ENCODE measurements around the gene BCL3. TPM values are rescaled to one million over a fixed set of nuclear protein-coding genes. Genes with fewer than 3 reads are reported as not detected.

Gene BCL3
- total and polyA plus RNA-seq, 2 donors, result 2.9 to 62.9 TPM

GRCh38 chr19:44744871-44745332, 3.6 kb upstream of the BCL3 start:
- no peak for DNase-seq (ENCODE audit: low read depth in 6 of 9, low spot score in 9 of 9)
- H3K27me3 ChIP-seq (ENCODE audit: control insufficient read depth in 2 of 2, insufficient read depth in 1 of 2, low read length in 1 of 2), result peaks cover 30 to 53% of the 10 kb centered on the region in 2 donors
- WGBS, result 90% methylated on average over 3 of the region's 3 CpGs
- peaks cover 0 to 2% of the 10 kb centered on the region in 2 donors for H3K36me3 ChIP-seq (ENCODE audit: control insufficient read depth in 2 of 2, insufficient read depth in 2 of 2, low read length in 1 of 2)
- peak overlapping the region; percentile 58 to 66 for H3K27ac ChIP-seq (ENCODE audit: low read depth in 1 of 2, low read length in 1 of 2)
- H3K9me3 ChIP-seq (ENCODE audit: control insufficient read depth in 2 of 2, insufficient read depth in 1 of 2, low read length in 1 of 2), result peaks cover 0 to 6% of the 10 kb centered on the region in 2 donors
- no peak overlapping the region for H3K4me3 ChIP-seq (ENCODE audit: low read length in 2 of 2)
- peaks cover 7 to 43% of the 10 kb centered on the region in 2 donors for H3K4me1 ChIP-seq (ENCODE audit: control insufficient read depth in 2 of 2, insufficient read depth in 2 of 2, low read length in 2 of 2)

GRCh38 chr19:44745341-44745831, 3.1 kb upstream of the BCL3 start:
- Histone ChIP-seq H3K4me1 (ENCODE audit: control insufficient read depth in 2 of 2, insufficient read depth in 2 of 2, low read length in 2 of 2) (peaks cover 7 to 42% of the 10 kb centered on the region in 2 donors), H3K36me3 (ENCODE audit: control insufficient read depth in 2 of 2, insufficient read depth in 2 of 2, low read length in 1 of 2) (peaks cover 0 to 3% of the 10 kb centered on the region in 2 donors), H3K27me3 (ENCODE audit: control insufficient read depth in 2 of 2, insufficient read depth in 1 of 2, low read length in 1 of 2) (peaks cover 32 to 58% of the 10 kb centered on the region in 2 donors), H3K9me3 (ENCODE audit: control insufficient read depth in 2 of 2, insufficient read depth in 1 of 2, low read length in 1 of 2) (peaks cover 0 to 6% of the 10 kb centered on the region in 2 donors), H3K4me3 (ENCODE audit: low read length in 2 of 2) (no peak overlapping the region), H3K27ac (ENCODE audit: low read depth in 1 of 2, low read length in 1 of 2) (peak overlapping the region; percentile 66 to 71)
- DNase-seq (ENCODE audit: low read depth in 6 of 9, low spot score in 9 of 9), result peak in 1 of 9 donors; percentile 32
- 87% methylated on average over 10 of the region's 10 CpGs for WGBS

GRCh38 chr19:44745887-44746600, 2.5 kb upstream of the BCL3 start:
- peaks cover 0 to 6% of the 10 kb centered on the region in 2 donors for H3K9me3 ChIP-seq (ENCODE audit: control insufficient read depth in 2 of 2, insufficient read depth in 1 of 2, low read length in 1 of 2)
- no peak for DNase-seq (ENCODE audit: low read depth in 6 of 9, low spot score in 9 of 9)
- peak overlapping the region in 1 of 2 donors; percentile 71 for H3K27ac ChIP-seq (ENCODE audit: low read depth in 1 of 2, low read length in 1 of 2)
- peaks cover 0 to 3% of the 10 kb centered on the region in 2 donors for H3K36me3 ChIP-seq (ENCODE audit: control insufficient read depth in 2 of 2, insufficient read depth in 2 of 2, low read length in 1 of 2)
- peaks cover 32 to 61% of the 10 kb centered on the region in 2 donors for H3K27me3 ChIP-seq (ENCODE audit: control insufficient read depth in 2 of 2, insufficient read depth in 1 of 2, low read length in 1 of 2)
- H3K4me1 ChIP-seq (ENCODE audit: control insufficient read depth in 2 of 2, insufficient read depth in 2 of 2, low read length in 2 of 2), result peaks cover 7 to 44% of the 10 kb centered on the region in 2 donors
- no peak overlapping the region for H3K4me3 ChIP-seq (ENCODE audit: low read length in 2 of 2)
- WGBS, result 77% methylated on average over 4 of the region's 4 CpGs

GRCh38 chr19:44746616-44746945, 1.9 kb upstream of the BCL3 start:
- peaks cover 0 to 6% of the 10 kb centered on the region in 2 donors for H3K9me3 ChIP-seq (ENCODE audit: control insufficient read depth in 2 of 2, insufficient read depth in 1 of 2, low read length in 1 of 2)
- H3K4me3 ChIP-seq (ENCODE audit: low read length in 2 of 2), result no peak overlapping the region
- peaks cover 10 to 44% of the 10 kb centered on the region in 2 donors for H3K4me1 ChIP-seq (ENCODE audit: control insufficient read depth in 2 of 2, insufficient read depth in 2 of 2, low read length in 2 of 2)
- DNase-seq (ENCODE audit: low read depth in 6 of 9, low spot score in 9 of 9), result no peak
- H3K36me3 ChIP-seq (ENCODE audit: control insufficient read depth in 2 of 2, insufficient read depth in 2 of 2, low read length in 1 of 2), result peaks cover 0 to 3% of the 10 kb centered on the region in 2 donors
- WGBS, result 90% methylated on average over 5 of the region's 5 CpGs
- H3K27me3 ChIP-seq (ENCODE audit: control insufficient read depth in 2 of 2, insufficient read depth in 1 of 2, low read length in 1 of 2), result peaks cover 32 to 61% of the 10 kb centered on the region in 2 donors
- peak overlapping the region in 1 of 2 donors; percentile 43 for H3K27ac ChIP-seq (ENCODE audit: low read depth in 1 of 2, low read length in 1 of 2)

GRCh38 chr19:44746946-44747738, 1.4 kb upstream of the BCL3 start:
- Histone ChIP-seq H3K9me3 (ENCODE audit: control insufficient read depth in 2 of 2, insufficient read depth in 1 of 2, low read length in 1 of 2) (peaks cover 0 to 6% of the 10 kb centered on the region in 2 donors), H3K27me3 (ENCODE audit: control insufficient read depth in 2 of 2, insufficient read depth in 1 of 2, low read length in 1 of 2) (peaks cover 32 to 57% of the 10 kb centered on the region in 2 donors), H3K36me3 (ENCODE audit: control insufficient read depth in 2 of 2, insufficient read depth in 2 of 2, low read length in 1 of 2) (peaks cover 0 to 3% of the 10 kb centered on the region in 2 donors), H3K4me1 (ENCODE audit: control insufficient read depth in 2 of 2, insufficient read depth in 2 of 2, low read length in 2 of 2) (peaks cover 11 to 46% of the 10 kb centered on the region in 2 donors), H3K27ac (ENCODE audit: low read depth in 1 of 2, low read length in 1 of 2) (peak overlapping the region; percentile 41 to 86), H3K4me3 (ENCODE audit: low read length in 2 of 2) (peak overlapping the region; percentile 39 to 61)
- DNase-seq (ENCODE audit: low read depth in 6 of 9, low spot score in 9 of 9), result peak in 5 of 9 donors; percentile 47 to 68 (median 50)
- 15% methylated on average over 34 of the region's 34 CpGs for WGBS

GRCh38 chr19:44747739-44748425, 626 bp upstream of the BCL3 start:
- Histone ChIP-seq H3K27ac (ENCODE audit: low read depth in 1 of 2, low read length in 1 of 2) (peak overlapping the region; percentile 81 to 86), H3K9me3 (ENCODE audit: control insufficient read depth in 2 of 2, insufficient read depth in 1 of 2, low read length in 1 of 2) (peaks cover 0 to 6% of the 10 kb centered on the region in 2 donors), H3K4me3 (ENCODE audit: low read length in 2 of 2) (peak overlapping the region; percentile 39 to 61), H3K27me3 (ENCODE audit: control insufficient read depth in 2 of 2, insufficient read depth in 1 of 2, low read length in 1 of 2) (peaks cover 32 to 56% of the 10 kb centered on the region in 2 donors), H3K36me3 (ENCODE audit: control insufficient read depth in 2 of 2, insufficient read depth in 2 of 2, low read length in 1 of 2) (peaks cover 0 to 3% of the 10 kb centered on the region in 2 donors), H3K4me1 (ENCODE audit: control insufficient read depth in 2 of 2, insufficient read depth in 2 of 2, low read length in 2 of 2) (peaks cover 19 to 46% of the 10 kb centered on the region in 2 donors)
- WGBS, result under 1% methylated on average over 26 of the region's 26 CpGs
- DNase-seq (ENCODE audit: low read depth in 6 of 9, low spot score in 9 of 9), result peak in 2 of 9 donors; percentile 37 to 67

GRCh38 chr19:44749292-44749691, 784 bp downstream of the BCL3 start:
- peaks cover 28 to 58% of the 10 kb centered on the region in 2 donors for H3K4me1 ChIP-seq (ENCODE audit: control insufficient read depth in 2 of 2, insufficient read depth in 2 of 2, low read length in 2 of 2)
- 81% methylated on average over 1 of the region's 1 CpG for WGBS
- peaks cover 0 to 3% of the 10 kb centered on the region in 2 donors for H3K36me3 ChIP-seq (ENCODE audit: control insufficient read depth in 2 of 2, insufficient read depth in 2 of 2, low read length in 1 of 2)
- DNase-seq (ENCODE audit: low read depth in 6 of 9, low spot score in 9 of 9), result no peak
- H3K4me3 ChIP-seq (ENCODE audit: low read length in 2 of 2), result peak overlapping the region; percentile 36 to 61
- H3K27me3 ChIP-seq (ENCODE audit: control insufficient read depth in 2 of 2, insufficient read depth in 1 of 2, low read length in 1 of 2), result peaks cover 32 to 56% of the 10 kb centered on the region in 2 donors
- peak overlapping the region in 1 of 2 donors; percentile 86 for H3K27ac ChIP-seq (ENCODE audit: low read depth in 1 of 2, low read length in 1 of 2)
- H3K9me3 ChIP-seq (ENCODE audit: control insufficient read depth in 2 of 2, insufficient read depth in 1 of 2, low read length in 1 of 2), result peaks cover 0 to 6% of the 10 kb centered on the region in 2 donors

GRCh38 chr19:44749994-44750393, 1.5 kb downstream of the BCL3 start:
- H3K4me1 ChIP-seq (ENCODE audit: control insufficient read depth in 2 of 2, insufficient read depth in 2 of 2, low read length in 2 of 2), result peaks cover 33 to 61% of the 10 kb centered on the region in 2 donors
- no peak for DNase-seq (ENCODE audit: low read depth in 6 of 9, low spot score in 9 of 9)
- WGBS, result 90% methylated on average over 10 of the region's 10 CpGs
- H3K27me3 ChIP-seq (ENCODE audit: control insufficient read depth in 2 of 2, insufficient read depth in 1 of 2, low read length in 1 of 2), result peaks cover 32 to 57% of the 10 kb centered on the region in 2 donors
- peak overlapping the region in 1 of 2 donors; percentile 21 for H3K27ac ChIP-seq (ENCODE audit: low read depth in 1 of 2, low read length in 1 of 2)
- peaks cover 0 to 6% of the 10 kb centered on the region in 2 donors for H3K9me3 ChIP-seq (ENCODE audit: control insufficient read depth in 2 of 2, insufficient read depth in 1 of 2, low read length in 1 of 2)
- peaks cover 0 to 3% of the 10 kb centered on the region in 2 donors for H3K36me3 ChIP-seq (ENCODE audit: control insufficient read depth in 2 of 2, insufficient read depth in 2 of 2, low read length in 1 of 2)
- peak overlapping the region; percentile 36 to 61 for H3K4me3 ChIP-seq (ENCODE audit: low read length in 2 of 2)

All from thymus (tissue), 11 donors.